NCI-H226 (cell line): ENCODE data around the gene VPS26B.
"Not testable (repeated sequence)": the region's sequence is repeated elsewhere in the genome, so short reads cannot be mapped to it uniquely, and the experiment has no call there.

ENCODE experiments used
- DNase-seq: peaks from one replicate; pipeline ENCODE4 v3.0.0-alpha.2; 2015

The VPS26B gene

GRCh38 chr11:134283461-134284230 lies 59.2 kb downstream of the VPS26B start:
- no peak for DNase-seq

GRCh38 chr11:134284349-134284748 lies 59.9 kb downstream of the VPS26B start:
- DNase-seq: not testable (repeated sequence)

GRCh38 chr11:134287561-134287960 lies 63.1 kb downstream of the VPS26B start:
- no peak for DNase-seq

- no peak for DNase-seq
Measured at GRCh38 chr11:134288486-134288885, 64.0 kb downstream of the VPS26B start.

- DNase-seq: no peak
Measured at GRCh38 chr11:134289167-134289566, 64.7 kb downstream of the VPS26B start.

- no peak for DNase-seq
Measured at GRCh38 chr11:134289789-134290188, 65.3 kb downstream of the VPS26B start.

- DNase-seq: no peak
Measured at GRCh38 chr11:134290646-134291045, 66.2 kb downstream of the VPS26B start.

- DNase-seq: no peak
Measured at GRCh38 chr11:134291196-134291595, 66.7 kb downstream of the VPS26B start.

GRCh38 chr11:134292661-134293060 lies 68.2 kb downstream of the VPS26B start:
- no peak for DNase-seq

GRCh38 chr11:134293119-134294113 lies 68.9 kb downstream of the VPS26B start:
- DNase-seq: no peak

- DNase-seq: no peak
Measured at GRCh38 chr11:134294664-134295063, 70.2 kb downstream of the VPS26B start.
